Measurements from ENCODE around the gene TBC1D4.

GRCh38 chr13:75308222-75308621 is 173.7 kb downstream of the TBC1D4 start:
- no peak for TF ChIP-seq REST (IDR thresholded peaks at IDR 0.05; ENCODE audit: insufficient read depth in 1 of 2, low read depth in 2 of 2, low read length in 1 of 2)
- no peak for TF ChIP-seq SIN3A (IDR thresholded peaks at IDR 0.05; ENCODE audit: borderline replicate concordance, insufficient read depth, low read depth, low read length)
- no peak for TF ChIP-seq POLR2AphosphoS5 (IDR thresholded peaks at IDR 0.05; ENCODE audit: low read depth, low read length)

Data from Panc1 (cell line).